Activated CD4-positive, alpha-beta T cell treated with anti-CD3 and anti-CD28 coated beads, Interleukin-2, amount 10 ng/mL, durations not matched to agents 24 days and 14 days (primary cell): Measurements from ENCODE around the gene HOXD3. TPM values are rescaled to one million over a fixed set of nuclear protein-coding genes. Genes with fewer than 3 reads are reported as not detected.

ENCODE experiments used
- DNase-seq: peaks from one replicate; pipeline ENCODE4 v3.0.0; 2022
- H3K27ac Mint-ChIP-seq: one replicate; pipeline ENCODE4 v1.8.0; 2022; ENCODE audit warnings: mild to moderate bottlenecking, mixed read lengths
- H3K27me3 Mint-ChIP-seq: one replicate; pipeline ENCODE4 v1.8.0; 2022; ENCODE audit warnings: mixed read lengths
- H3K36me3 Mint-ChIP-seq: one replicate; pipeline ENCODE4 v1.8.0; 2022; ENCODE audit warnings: low read depth, mild to moderate bottlenecking, mixed read lengths
- H3K4me1 Mint-ChIP-seq: one replicate; pipeline ENCODE4 v1.8.0; 2021; ENCODE audit warnings: mixed read lengths
- H3K4me3 Mint-ChIP-seq: one replicate; pipeline ENCODE4 v1.8.0; 2022; ENCODE audit warnings: mild to moderate bottlenecking, moderate library complexity, mixed read lengths
- H3K9me3 Mint-ChIP-seq: one replicate; pipeline ENCODE4 v1.8.0; 2021; ENCODE audit warnings: mixed read lengths
- intact Hi-C: fragments of 100-400 bp; cut with micrococcal nuclease; formaldehyde crosslinking; loops from one replicate; pipeline ENCODE4 v1.15.1; 2023
- total RNA-seq: library from RNA; stranded (reverse); gene quantifications from 2 replicates; pipeline ENCODE4 v1.2.3, GENCODE V29; 2022

Gene HOXD3
- total RNA-seq, 1 donor from 2014 or later: not detected

DNA sequence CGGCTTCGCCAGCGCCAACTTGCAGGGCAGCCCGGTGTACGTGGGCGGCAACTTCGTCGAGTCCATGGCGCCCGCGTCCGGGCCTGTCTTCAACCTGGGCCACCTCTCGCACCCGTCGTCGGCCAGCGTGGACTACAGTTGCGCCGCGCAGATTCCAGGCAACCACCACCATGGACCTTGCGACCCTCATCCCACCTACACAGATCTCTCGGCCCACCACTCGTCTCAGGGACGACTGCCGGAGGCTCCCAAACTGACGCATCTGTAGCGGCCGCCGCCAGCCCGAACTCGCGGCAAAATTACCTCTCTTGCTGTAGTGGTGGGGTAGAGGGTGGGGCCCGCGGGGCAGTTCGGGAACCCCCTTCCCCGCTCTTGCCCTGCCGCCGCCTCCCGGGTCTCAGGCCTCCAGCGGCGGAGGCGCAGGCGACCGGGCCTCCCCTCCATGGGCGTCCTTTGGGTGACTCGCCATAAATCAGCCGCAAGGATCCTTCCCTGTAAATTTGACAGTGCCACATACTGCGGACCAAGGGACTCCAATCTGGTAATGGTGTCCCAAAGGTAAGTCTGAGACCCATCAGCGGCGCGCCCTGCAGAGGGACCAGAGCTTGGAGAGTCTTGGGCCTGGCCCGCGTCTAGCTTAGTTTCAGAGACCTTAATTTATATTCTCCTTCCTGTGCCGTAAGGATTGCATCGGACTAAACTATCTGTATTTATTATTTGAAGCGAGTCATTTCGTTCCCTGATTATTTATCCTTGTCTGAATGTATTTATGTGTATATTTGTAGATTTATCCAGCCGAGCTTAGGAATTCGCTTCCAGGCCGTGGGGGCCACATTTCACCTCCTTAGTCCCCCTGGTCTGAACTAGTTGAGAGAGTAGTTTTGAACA, 15.1 kb downstream of the HOXD3 start:
- H3K27me3 Mint-ChIP-seq: peaks cover 72% of the 10 kb centered on the region
- intact Hi-C loops: no loop called here
- no peak overlapping the region for H3K27ac Mint-ChIP-seq
- H3K4me3 Mint-ChIP-seq: no peak overlapping the region
- H3K4me1 Mint-ChIP-seq: peaks cover 4% of the 10 kb centered on the region
- no peaks in the 10 kb centered on the region for H3K9me3 Mint-ChIP-seq
- DNase-seq: peak; percentile 54
- no peaks in the 10 kb centered on the region for H3K36me3 Mint-ChIP-seq

DNA sequence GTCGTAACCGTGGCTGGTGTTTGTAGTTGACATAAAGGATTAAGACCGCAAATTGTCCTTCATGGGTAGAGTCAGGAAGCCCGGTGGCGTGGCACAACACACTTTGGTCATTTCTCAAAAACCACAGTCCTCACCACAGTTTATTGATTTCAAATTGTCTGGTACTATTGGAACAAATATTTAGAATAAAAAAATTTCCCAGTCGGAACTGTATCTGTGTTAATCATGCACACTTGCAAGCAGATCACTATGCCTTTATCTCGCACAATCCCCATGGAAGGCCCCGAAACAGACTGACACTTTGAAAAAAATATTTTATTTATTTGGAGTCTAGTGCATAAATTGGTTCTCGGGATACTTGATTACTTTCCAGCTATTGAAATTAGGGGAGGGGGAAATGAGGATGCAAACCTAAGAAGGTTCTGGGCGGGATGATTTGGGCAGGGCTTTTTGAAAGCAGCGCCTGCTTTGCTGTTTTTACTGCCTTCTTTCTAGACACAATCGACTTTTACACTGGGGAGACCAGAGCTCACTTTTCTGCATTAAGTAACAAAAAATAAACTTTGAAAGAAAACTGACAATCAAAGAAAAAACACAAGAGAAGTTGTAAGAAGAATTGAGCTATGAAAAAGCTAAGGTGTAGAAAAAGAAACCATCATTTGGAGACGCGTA, 15.9 kb downstream of the HOXD3 start:
- peaks cover 71% of the 10 kb centered on the region for H3K27me3 Mint-ChIP-seq
- H3K4me1 Mint-ChIP-seq: peaks cover 4% of the 10 kb centered on the region
- intact Hi-C loops: no loop called here
- DNase-seq: no peak
- H3K4me3 Mint-ChIP-seq: no peak overlapping the region
- no peaks in the 10 kb centered on the region for H3K9me3 Mint-ChIP-seq
- H3K36me3 Mint-ChIP-seq: no peaks in the 10 kb centered on the region
- H3K27ac Mint-ChIP-seq: no peak overlapping the region

DNA sequence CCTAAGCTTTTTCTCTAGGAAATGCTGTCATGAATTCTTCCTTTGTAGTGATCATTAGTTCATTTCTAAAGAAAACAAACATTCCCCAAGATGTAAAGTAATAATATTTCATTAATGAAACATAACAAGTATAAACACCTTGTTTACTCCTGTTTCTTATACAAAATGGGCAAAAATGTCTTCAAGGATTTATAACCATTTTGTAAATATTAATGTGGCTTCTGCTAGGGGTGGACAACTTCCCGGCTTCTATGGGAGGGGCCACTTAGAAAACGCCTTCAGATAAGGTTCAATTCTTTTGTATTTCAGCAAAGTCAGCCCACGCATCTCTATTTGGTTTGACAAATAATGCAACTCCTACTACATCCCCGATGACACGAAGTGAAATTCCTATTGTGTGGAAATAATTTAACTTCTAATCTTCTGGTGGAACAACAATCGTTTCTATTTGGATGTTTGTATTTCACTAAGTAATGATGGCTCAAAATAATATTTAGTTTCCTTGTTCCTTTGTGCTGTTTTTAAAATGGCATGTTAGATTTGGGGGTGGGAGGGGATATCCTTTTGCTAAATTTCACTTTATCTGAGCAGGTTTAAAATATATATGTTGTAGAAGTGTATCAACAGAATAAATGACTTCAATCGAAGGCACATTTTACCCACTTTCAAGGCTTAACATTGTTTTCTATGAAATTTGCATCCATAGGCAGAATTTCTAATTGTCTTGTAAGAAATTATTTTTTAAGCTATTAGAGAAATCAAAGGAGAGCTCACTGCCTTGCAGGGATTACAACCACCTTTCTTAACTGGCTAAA, 16.7 kb downstream of the HOXD3 start:
- no peaks in the 10 kb centered on the region for H3K9me3 Mint-ChIP-seq
- no peak overlapping the region for H3K4me3 Mint-ChIP-seq
- no peak overlapping the region for H3K27ac Mint-ChIP-seq
- DNase-seq: no peak
- peaks cover 76% of the 10 kb centered on the region for H3K27me3 Mint-ChIP-seq
- H3K36me3 Mint-ChIP-seq: no peaks in the 10 kb centered on the region
- intact Hi-C loops: loop anchor here (2.0 kb wide), 1 partner anchor 15 kb away; the partner anchor contains the start of gene HOXD1
- H3K4me1 Mint-ChIP-seq: peaks cover 4% of the 10 kb centered on the region

DNA sequence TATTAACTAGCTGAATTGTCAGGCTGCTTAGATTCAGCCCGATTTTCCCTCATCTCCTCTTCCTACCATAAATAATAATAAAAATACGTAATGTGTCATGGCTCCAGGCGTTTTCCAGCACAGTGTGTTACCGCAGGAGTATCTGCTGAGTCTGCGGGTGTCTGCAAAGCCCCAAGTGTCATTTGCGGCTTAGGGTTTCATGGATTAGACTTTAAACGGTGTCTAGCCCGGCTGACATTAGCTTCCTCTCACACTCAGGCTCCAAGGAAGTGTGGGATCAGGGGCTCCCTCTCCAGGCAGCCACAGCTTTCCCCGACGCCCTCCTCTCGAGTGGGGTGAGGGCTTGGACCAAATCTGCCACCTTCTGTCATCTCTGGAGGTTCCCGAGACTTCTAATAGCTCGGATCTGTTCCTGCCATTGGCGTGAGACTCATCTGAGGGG, 17.3 kb downstream of the HOXD3 start:
- no peaks in the 10 kb centered on the region for H3K9me3 Mint-ChIP-seq
- no peak for DNase-seq
- H3K27me3 Mint-ChIP-seq: peaks cover 80% of the 10 kb centered on the region
- H3K27ac Mint-ChIP-seq: no peak overlapping the region
- H3K4me1 Mint-ChIP-seq: peaks cover 4% of the 10 kb centered on the region
- no peak overlapping the region for H3K4me3 Mint-ChIP-seq
- intact Hi-C loops: loop anchor here (2.0 kb wide), 1 partner anchor 14 kb away; the partner anchor contains the start of gene HOXD1
- no peaks in the 10 kb centered on the region for H3K36me3 Mint-ChIP-seq

DNA sequence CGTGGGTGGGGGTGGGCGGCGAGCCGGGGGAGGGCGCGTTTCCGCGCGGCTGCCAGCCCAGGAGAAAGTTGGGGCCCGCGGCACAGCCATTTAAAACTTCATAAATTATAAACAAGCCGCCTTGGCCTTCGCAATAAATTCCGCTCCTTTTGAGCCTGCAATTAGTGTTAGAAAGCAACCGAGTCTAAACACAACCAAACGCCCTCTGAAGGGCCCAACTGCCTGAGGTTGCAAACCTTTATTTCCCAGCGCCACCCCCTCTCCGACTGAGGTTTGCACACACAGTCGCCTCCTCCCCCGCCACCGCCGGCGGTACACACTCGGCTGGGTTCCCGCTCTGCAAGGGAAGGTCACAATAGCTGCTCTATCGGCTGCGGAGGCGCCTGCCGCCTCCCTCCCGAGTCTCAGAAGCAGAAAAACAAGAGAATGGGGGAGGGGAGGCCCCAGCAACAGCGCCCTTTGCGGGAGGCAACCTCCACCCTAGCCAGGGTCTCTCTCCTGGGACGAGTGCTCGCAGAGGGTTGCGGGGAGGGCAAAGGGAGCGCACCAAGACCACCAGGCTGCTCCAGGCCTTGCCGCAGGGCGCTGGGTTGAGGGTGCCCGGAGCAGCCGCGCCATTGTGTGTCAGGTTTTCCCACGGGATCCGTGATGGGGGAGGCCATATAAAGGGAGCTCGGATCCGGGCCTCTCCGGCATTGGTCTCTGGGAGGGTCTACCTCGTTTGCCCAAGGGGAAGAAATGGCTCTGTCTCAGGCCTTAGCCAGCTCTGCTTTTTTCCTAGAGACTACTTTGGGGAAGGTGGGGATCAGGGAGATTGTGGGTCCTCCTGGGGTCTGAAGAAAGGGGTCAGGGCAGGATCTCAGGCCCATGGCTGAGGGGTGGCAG, 18.0 kb downstream of the HOXD3 start:
- Mint-ChIP-seq H3K4me1 (peaks cover 4% of the 10 kb centered on the region), H3K27ac (no peak overlapping the region), H3K9me3 (no peaks in the 10 kb centered on the region), H3K36me3 (no peaks in the 10 kb centered on the region), H3K4me3 (no peak overlapping the region), H3K27me3 (peaks cover 81% of the 10 kb centered on the region)
- intact Hi-C loops: loop anchor here (2.0 to 5.0 kb wide), 2 partner anchors 14 to 43 kb away; partner anchors contain the start of gene HOXD1
- DNase-seq: peak; percentile 60

DNA sequence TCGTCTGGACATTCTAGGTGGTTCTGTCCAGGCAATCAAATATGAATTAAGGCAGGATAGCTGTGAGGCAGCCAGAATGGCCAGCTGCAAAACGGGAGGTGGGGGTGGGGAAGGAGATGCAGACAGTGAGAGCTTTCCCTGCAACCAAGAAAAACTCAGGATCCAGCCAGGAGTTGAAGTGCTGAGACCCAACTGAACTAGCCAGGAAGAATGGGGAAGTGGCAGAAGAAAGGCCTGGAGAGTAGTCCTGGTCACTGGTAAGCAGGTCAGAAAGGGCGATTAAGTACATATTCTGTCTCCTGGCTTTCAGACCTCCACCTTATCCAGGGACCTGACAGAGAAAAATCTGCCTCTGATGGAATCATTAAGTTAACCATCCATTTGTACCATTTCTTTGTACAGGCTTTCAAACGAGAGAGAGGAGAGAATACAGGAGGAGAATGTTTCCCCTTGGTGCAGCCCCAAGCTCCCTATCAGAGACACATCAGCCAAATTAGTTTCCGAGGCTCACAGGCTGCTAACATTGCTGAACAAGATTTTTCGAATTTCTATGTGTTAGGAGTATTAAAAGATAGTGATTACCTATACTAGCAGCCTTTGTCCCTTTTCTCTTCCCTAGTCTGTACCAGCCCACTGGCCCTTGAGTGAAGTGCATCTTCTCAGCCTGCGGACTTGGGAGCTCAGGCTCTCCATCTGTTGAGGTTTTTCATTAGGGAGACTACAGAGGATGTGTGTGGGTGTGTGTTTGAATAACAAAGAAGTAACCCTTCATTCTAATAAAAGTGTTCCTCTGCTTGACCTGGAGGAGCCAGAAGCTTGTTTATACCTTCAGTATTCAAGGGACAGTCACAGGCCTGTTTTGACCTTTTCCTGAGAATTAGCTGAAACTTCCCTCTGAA, 18.9 kb downstream of the HOXD3 start:
- Mint-ChIP-seq H3K27ac (no peak overlapping the region), H3K36me3 (no peaks in the 10 kb centered on the region), H3K27me3 (peaks cover 85% of the 10 kb centered on the region), H3K4me3 (no peak overlapping the region), H3K4me1 (peaks cover 4% of the 10 kb centered on the region), H3K9me3 (no peaks in the 10 kb centered on the region)
- intact Hi-C loops: loop anchor here (2.0 to 5.0 kb wide), 2 partner anchors 13 to 44 kb away; partner anchors contain the start of gene HOXD1
- DNase-seq: no peak

DNA sequence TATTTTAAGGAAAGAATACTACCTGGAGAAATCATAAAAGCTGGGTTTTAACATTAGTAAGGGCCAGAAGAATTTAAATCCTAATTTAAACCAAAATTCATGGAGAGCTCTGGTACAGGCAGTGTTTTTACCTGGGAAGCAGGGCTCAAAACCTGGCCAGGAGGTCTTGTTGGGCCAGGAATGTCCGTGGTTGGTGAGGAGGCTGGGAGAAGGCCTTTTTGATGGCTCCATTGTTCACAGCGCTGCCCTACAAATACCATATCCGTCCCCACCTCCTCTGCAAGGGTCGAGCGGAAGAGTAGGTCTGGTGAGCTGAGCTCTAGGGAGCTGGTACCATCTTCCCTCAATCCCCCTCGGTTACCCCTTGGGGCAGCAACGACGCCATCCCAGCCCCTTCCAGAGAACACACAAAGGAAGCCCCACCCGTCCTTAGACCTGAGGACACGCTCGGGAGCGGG, 20.5 kb downstream of the HOXD3 start:
- Mint-ChIP-seq H3K4me3 (no peak overlapping the region), H3K27ac (no peak overlapping the region), H3K9me3 (no peaks in the 10 kb centered on the region), H3K4me1 (peaks cover 4% of the 10 kb centered on the region), H3K36me3 (no peaks in the 10 kb centered on the region), H3K27me3 (peaks cover 84% of the 10 kb centered on the region)
- no peak for DNase-seq
- intact Hi-C loops: loop anchor here (5.0 kb wide), 1 partner anchor 45 kb away; no protein-coding TSS in a partner anchor

DNA sequence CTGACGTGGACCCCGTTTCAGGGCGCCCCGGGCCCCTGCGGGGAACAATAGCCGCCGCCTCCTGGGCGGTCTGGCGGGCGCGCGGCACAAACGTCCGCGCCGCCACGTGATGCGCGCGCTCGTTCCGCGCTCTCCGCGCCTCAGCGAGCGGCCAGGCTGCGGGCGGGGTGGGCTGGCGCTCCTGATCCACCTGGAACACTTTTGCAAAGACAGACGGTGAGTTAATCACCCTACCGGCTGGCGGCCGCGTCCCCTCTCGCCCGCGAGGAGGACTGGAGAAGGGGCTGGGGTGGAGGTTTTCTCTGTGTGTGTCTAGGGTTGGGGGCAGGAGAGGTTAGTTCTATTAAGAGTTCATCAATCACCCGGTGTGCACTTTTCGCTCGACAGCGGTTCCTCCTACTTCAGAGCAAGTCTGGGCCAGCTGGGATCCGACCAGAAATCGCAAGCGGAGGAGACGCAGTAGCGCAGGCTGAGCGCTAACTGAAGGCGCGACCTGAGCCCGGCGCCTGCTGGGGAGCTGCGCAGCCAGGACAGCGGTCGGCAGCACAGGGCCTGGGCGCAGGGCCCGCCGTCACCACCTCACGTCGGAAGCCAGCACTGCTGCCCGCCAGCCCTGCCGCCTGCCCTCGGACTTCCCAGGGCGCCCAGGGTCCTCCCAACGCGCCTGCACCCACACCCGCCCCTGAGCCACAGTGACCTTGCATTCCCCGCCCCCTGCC, 21.1 kb downstream of the HOXD3 start:
- no peak for DNase-seq
- Mint-ChIP-seq H3K27ac (no peak overlapping the region), H3K4me3 (peak overlapping the region; percentile 56), H3K9me3 (no peaks in the 10 kb centered on the region), H3K27me3 (peaks cover 84% of the 10 kb centered on the region), H3K4me1 (peaks cover 4% of the 10 kb centered on the region), H3K36me3 (no peaks in the 10 kb centered on the region)
- intact Hi-C loops: loop anchor here (5.0 kb wide), 1 partner anchor 46 kb away; no protein-coding TSS in a partner anchor

DNA sequence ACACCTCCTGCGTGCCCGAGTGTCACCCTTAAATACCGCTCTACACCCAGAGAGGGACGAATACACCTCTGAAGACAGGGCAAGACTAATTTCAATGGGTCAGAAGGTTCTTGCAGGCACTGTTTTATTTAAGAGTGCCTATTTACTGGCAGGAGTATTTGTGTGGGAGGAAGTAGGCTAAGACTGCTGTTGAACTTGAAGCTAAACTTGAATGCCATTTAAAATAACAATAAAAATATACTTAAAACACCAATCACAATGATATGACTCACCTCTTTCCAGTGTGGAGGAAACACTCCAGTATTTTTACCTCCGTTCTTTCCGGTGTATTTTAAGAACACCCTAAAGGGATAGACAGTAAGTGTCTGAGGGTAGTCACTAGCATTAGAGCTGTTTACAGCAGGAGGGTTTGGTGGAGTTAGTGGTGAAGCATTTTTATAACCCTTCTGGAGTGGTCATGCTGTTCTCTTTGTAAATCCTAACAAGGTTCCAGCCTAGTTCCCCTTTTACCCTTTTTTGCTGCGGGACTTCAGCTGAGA, 21.7 kb downstream of the HOXD3 start:
- H3K27me3 Mint-ChIP-seq: peaks cover 82% of the 10 kb centered on the region
- peaks cover 4% of the 10 kb centered on the region for H3K4me1 Mint-ChIP-seq
- no peak overlapping the region for H3K4me3 Mint-ChIP-seq
- no peaks in the 10 kb centered on the region for H3K36me3 Mint-ChIP-seq
- intact Hi-C loops: loop anchor here (1.0 to 5.0 kb wide), 2 partner anchors 8 to 47 kb away; no protein-coding TSS in a partner anchor
- no peak overlapping the region for H3K27ac Mint-ChIP-seq
- H3K9me3 Mint-ChIP-seq: no peaks in the 10 kb centered on the region
- no peak for DNase-seq

DNA sequence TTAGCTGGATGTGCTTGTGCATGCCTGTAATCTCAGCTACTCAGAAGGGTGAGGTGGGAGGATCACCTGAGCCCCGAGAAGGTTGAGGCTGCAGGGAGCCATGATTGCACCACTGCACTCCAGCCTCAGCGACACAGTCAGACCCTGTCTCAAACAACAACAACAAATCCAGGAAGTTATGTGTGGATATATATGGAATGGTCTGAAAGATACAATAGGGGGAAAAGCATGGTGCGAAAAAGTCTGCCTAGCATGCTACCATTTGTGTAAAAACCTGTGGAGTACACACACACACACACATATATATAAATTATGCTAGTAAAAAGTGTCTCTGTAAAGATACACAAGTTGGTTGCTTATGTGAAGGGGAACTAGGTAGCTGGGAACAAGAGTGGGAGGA, 24.4 kb downstream of the HOXD3 start:
- peaks cover 3% of the 10 kb centered on the region for H3K9me3 Mint-ChIP-seq
- H3K4me3 Mint-ChIP-seq: no peak overlapping the region
- H3K27ac Mint-ChIP-seq: no peak overlapping the region
- H3K36me3 Mint-ChIP-seq: no peaks in the 10 kb centered on the region
- peaks cover 72% of the 10 kb centered on the region for H3K27me3 Mint-ChIP-seq
- intact Hi-C loops: no loop called here
- H3K4me1 Mint-ChIP-seq: no peaks in the 10 kb centered on the region
- no peak for DNase-seq

DNA sequence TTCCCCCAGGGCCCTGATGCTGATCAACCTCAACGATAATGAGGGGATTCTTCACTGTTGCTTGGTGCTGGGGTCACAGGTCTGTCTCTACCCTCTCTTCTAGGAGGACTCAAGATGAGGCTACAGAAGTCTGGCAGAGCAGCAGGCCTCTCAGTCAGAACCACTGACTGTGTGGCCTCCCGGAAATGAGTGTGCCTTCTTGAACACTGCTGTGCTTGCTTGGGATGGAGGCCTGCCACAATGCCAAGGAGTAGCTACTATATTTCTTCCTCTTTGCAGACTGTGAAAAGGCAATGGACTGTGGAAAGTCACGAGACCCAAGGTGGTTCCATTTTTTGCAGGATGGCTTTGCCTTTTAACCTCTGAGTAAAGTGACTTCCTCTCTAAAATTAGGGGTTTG, 25.6 kb downstream of the HOXD3 start:
- DNase-seq: no peak
- H3K36me3 Mint-ChIP-seq: no peaks in the 10 kb centered on the region
- H3K9me3 Mint-ChIP-seq: peaks cover 3% of the 10 kb centered on the region
- H3K4me3 Mint-ChIP-seq: no peak overlapping the region
- no peak overlapping the region for H3K27ac Mint-ChIP-seq
- peaks cover 3% of the 10 kb centered on the region for H3K4me1 Mint-ChIP-seq
- intact Hi-C loops: no loop called here
- peaks cover 72% of the 10 kb centered on the region for H3K27me3 Mint-ChIP-seq
